Activated naive CD8-positive, alpha-beta T cell (primary cell): ENCODE data around the gene SNCB.

ENCODE experiments used
- H3K27ac Mint-ChIP-seq: one replicate; pipeline ENCODE4 v1.8.0; 2021; ENCODE audit warnings: mixed read lengths
- H3K27me3 Mint-ChIP-seq: one replicate; pipeline ENCODE4 v1.8.0; 2021; ENCODE audit warnings: mixed read lengths
- H3K36me3 Mint-ChIP-seq: one replicate; pipeline ENCODE4 v1.8.0; 2021; ENCODE audit warnings: mixed read lengths
- H3K4me1 Mint-ChIP-seq: one replicate; pipeline ENCODE4 v1.8.0; 2021; ENCODE audit warnings: low read depth, mixed read lengths
- H3K4me3 Mint-ChIP-seq: one replicate; pipeline ENCODE4 v1.8.0; 2021; ENCODE audit warnings: mild to moderate bottlenecking, mixed read lengths
- H3K9me3 Mint-ChIP-seq: one replicate; pipeline ENCODE4 v1.8.0; 2021; ENCODE audit warnings: low read depth, mixed read lengths

SNCB gene

GRCh38 chr5:176653401-176654385, 23.4 kb upstream of the SNCB start:
- Mint-ChIP-seq H3K4me1 (peaks cover 68% of the 10 kb centered on the region), H3K27me3 (no peaks in the 10 kb centered on the region), H3K4me3 (peak overlapping the region; percentile 63)

DNA sequence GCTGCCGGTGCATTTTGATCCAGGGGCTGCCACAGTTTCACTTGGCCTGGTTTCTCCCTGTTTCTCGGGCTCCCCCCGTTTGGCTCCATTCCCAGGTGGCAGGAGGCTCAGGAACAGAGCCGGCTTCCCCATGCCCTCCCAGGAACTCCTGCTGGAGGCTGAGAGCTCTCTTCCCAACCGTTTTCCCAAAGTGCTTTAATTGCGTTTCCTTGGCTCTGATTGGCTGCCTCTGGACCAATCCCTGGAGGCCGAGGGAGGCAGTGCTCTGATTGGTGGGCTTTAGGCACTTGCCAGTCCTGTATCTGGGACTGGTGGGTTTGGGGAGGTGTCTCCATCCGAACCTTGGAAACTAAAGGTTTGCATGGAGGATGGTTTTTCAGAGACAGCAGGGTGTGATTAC, 21.8 kb upstream of the SNCB start:
- Mint-ChIP-seq H3K27ac (no peak overlapping the region), H3K27me3 (no peaks in the 10 kb centered on the region), H3K36me3 (peaks cover 7% of the 10 kb centered on the region), H3K4me3 (no peak overlapping the region), H3K4me1 (peaks cover 65% of the 10 kb centered on the region), H3K9me3 (no peaks in the 10 kb centered on the region)

More at GRCh38 chr5:176653401-176654385, 23.4 kb upstream of the SNCB start:
- peak overlapping the region; percentile 78 for H3K27ac Mint-ChIP-seq
- no peaks in the 10 kb centered on the region for H3K9me3 Mint-ChIP-seq
- peaks cover 7% of the 10 kb centered on the region for H3K36me3 Mint-ChIP-seq

DNA sequence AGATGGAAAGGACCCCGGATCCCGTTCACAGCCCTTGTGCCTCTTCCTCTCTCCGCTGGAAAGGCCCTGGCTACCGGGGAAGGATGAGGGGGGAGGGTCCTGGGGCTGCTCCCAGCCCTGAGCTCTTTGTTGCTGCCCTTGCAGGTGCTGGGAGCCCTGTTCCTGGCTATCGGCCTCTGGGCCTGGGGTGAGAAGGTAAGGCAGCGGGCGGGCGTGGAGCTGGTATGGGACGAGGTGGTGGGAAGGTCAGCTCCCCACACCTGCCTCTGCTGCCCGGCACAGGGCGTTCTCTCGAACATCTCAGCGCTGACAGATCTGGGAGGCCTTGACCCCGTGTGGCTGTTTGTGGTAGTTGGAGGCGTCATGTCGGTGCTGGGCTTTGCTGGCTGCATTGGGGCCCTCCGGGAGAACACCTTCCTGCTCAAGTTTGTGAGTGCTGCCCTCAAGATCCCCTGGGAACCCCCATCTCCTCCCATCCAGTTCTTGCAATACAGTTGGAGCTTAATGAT, 21.2 kb upstream of the SNCB start:
- Mint-ChIP-seq H3K27me3 (no peaks in the 10 kb centered on the region), H3K27ac (no peak overlapping the region), H3K4me3 (no peak overlapping the region), H3K4me1 (peaks cover 70% of the 10 kb centered on the region), H3K36me3 (peaks cover 7% of the 10 kb centered on the region), H3K9me3 (no peaks in the 10 kb centered on the region)

- Mint-ChIP-seq H3K36me3 (peaks cover 7% of the 10 kb centered on the region), H3K9me3 (no peaks in the 10 kb centered on the region), H3K27me3 (no peaks in the 10 kb centered on the region), H3K4me3 (no peak overlapping the region), H3K4me1 (peaks cover 76% of the 10 kb centered on the region), H3K27ac (peak overlapping the region; percentile 28)
Observed at GRCh38 chr5:176650354-176650884, 20.1 kb upstream of the SNCB start.

DNA sequence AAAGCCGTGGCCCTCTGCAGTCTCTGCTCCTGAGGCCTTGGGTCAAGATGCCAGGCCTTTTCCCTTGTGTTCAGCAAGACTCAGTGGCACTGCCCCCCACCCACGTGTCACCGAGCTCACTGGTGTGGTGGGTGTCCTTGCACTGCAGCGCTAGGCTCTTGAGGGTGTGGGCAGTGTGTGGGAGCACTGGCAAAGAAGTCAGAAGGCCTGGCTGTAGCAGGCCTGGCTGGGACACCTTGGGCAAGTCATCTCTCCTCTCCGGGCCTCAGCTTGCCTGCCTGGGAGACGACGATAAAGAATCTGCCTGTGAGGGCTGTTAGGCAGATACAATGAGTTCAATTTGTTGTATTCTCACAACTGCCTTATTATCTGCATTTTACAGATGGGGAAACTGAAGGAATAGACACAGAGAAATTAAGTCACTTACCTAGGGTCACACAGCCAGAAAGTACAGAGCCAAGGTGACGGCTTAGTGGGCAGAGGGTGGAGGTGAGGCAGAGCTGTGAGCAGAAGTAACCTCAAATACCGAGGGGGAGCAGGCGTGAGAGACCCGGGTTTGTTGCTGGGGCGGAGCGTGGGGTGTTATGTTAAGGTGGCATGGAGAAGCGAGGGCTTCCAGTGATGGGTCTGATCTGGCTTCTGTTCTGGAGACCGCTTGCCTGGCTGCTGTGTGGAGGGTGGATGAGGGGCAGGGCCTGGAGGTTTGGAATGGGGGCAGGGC, 18.3 kb upstream of the SNCB start:
- peaks cover 5% of the 10 kb centered on the region for H3K36me3 Mint-ChIP-seq
- H3K27ac Mint-ChIP-seq = peak overlapping the region; percentile 78
- peaks cover 66% of the 10 kb centered on the region for H3K4me1 Mint-ChIP-seq
- no peaks in the 10 kb centered on the region for H3K9me3 Mint-ChIP-seq
- peak overlapping the region; percentile 82 for H3K4me3 Mint-ChIP-seq
- H3K27me3 Mint-ChIP-seq = no peaks in the 10 kb centered on the region

DNA sequence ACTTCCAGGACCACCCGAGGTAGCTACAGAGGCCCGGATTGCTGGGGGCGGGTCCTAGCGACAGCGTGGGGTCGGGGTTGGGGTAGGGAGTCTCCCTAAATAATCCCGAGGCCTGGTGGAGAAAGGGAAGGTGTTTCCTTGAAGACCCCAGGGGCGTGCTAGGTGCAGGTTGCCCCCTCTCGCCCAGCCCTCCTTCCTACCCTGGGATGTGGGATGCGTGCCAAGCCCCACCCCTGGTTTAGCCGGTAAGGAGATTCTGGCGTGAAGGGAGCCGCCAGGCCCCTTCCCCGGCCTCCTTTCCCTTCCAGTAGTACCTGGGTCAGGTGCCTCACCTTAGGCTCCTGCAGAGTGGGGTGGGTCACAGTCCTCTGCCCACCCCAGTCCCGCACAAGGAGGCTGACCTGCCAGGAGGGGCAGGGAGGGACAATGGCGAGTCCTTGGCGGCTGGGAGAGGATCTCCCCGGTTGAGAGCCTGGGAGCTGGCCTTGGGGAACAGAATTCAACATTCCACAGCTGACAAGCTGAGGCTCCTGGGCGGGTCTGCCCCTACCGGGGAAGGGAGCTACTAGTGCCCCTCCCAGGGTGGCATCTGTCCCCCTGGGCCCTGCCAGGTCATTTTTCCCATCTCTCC, 17.6 kb upstream of the SNCB start:
- Mint-ChIP-seq H3K27me3 (no peaks in the 10 kb centered on the region), H3K27ac (peak overlapping the region; percentile 78), H3K4me1 (peaks cover 59% of the 10 kb centered on the region), H3K4me3 (peak overlapping the region; percentile 82), H3K9me3 (no peaks in the 10 kb centered on the region), H3K36me3 (no peaks in the 10 kb centered on the region)

GRCh38 chr5:176647030-176647842, 16.9 kb upstream of the SNCB start, which contains the start of gene TSPAN17:
Gene TSPAN17, plus strand, starts transcription at chr5:176647484. Its CDS starts 132 bp downstream, at chr5:176647616.
- Mint-ChIP-seq H3K9me3 (no peaks in the 10 kb centered on the region), H3K36me3 (no peaks in the 10 kb centered on the region), H3K4me1 (peaks cover 52% of the 10 kb centered on the region), H3K27me3 (no peaks in the 10 kb centered on the region), H3K4me3 (peak within 1 kb of the TSS; percentile 89), H3K27ac (peak within 1 kb of the TSS; percentile 88)

- H3K9me3 Mint-ChIP-seq = no peaks in the 10 kb centered on the region
- peak overlapping the region; percentile 89 for H3K4me3 Mint-ChIP-seq
- H3K4me1 Mint-ChIP-seq = peaks cover 46% of the 10 kb centered on the region
- peak overlapping the region; percentile 88 for H3K27ac Mint-ChIP-seq
- no peaks in the 10 kb centered on the region for H3K36me3 Mint-ChIP-seq
- H3K27me3 Mint-ChIP-seq = no peaks in the 10 kb centered on the region
Observed at GRCh38 chr5:176646707-176647029, 16.3 kb upstream of the SNCB start.

DNA sequence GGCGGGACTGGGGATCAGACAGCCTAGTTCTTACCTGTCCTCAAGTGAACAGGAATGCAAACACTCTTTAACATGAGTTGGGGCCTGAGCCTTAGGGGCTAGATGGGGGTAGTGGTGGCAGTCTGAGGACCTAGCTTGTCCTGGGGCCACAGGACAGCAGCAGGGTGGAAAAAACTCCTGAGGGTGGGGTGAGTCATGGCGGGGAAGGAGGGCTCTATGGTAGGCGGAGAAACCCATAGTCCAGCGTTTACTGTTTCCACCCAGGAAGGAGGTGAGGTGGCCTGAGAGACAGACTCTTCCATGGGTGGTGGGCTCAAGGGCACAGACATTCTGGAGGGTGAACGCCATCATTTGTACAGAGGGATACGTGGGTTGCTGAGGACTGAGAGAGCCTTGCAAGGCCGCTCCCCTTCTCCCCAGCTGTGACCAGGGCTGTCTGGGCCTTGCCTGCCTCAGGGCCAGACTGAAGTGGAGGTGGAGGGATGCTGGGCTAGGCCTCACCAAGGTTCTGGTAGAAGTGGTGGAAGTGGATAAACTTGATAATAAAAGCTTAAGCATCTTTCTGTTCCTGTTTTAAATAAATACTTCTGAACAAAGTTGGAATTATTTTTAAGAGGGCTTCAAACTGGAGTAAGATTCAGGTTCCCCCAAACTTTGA, 15.8 kb upstream of the SNCB start:
- peaks cover 43% of the 10 kb centered on the region for H3K4me1 Mint-ChIP-seq
- no peaks in the 10 kb centered on the region for H3K36me3 Mint-ChIP-seq
- peak overlapping the region; percentile 89 for H3K4me3 Mint-ChIP-seq
- no peaks in the 10 kb centered on the region for H3K27me3 Mint-ChIP-seq
- no peaks in the 10 kb centered on the region for H3K9me3 Mint-ChIP-seq
- peak overlapping the region; percentile 58 for H3K27ac Mint-ChIP-seq

GRCh38 chr5:176644878-176645670, 14.7 kb upstream of the SNCB start:
- Mint-ChIP-seq H3K4me1 (peaks cover 33% of the 10 kb centered on the region), H3K27me3 (no peaks in the 10 kb centered on the region), H3K9me3 (no peaks in the 10 kb centered on the region), H3K36me3 (no peaks in the 10 kb centered on the region), H3K27ac (peak overlapping the region; percentile 10), H3K4me3 (peak overlapping the region; percentile 10)

- Mint-ChIP-seq H3K27ac (no peak overlapping the region), H3K36me3 (no peaks in the 10 kb centered on the region), H3K27me3 (no peaks in the 10 kb centered on the region), H3K4me3 (no peak overlapping the region), H3K4me1 (peaks cover 26% of the 10 kb centered on the region), H3K9me3 (no peaks in the 10 kb centered on the region)
Observed at GRCh38 chr5:176644294-176644693, 14.0 kb upstream of the SNCB start.

DNA sequence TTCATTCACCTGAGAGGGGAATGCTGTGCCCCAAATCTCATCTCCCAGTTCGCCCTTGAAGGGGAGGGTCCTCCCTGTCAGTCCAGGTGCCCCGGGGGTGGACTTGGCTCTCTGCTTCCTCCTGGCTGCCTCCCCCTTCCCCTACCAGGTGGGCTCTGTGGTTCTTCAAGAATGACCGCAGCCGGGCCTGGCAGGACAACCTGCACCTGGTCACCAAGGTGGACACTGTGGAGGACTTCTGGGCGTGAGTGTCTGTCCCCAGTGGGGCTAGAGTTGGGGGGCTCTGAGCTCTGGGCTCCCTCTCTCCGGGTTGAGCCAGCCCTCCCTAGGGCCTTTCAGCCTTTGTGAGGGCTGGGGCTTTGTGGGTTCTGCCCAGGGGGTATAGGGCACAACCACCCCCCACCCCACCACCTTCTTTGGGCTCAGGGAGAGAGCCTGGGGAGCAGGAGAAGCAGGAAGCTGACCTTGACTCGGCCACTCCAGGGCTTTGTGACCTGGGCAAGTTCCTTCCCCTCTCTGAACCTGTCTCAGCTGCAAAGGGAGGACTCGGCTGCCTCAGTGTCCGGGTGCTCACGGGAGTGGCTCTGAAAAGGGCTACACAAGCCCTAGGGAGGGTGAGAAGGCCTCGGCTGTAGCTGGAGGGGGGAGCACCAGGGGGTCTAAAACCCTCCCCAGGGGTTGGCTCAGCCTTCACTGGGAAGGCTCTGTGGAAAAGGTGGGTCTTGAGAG, 13.3 kb upstream of the SNCB start:
- Mint-ChIP-seq H3K36me3 (no peaks in the 10 kb centered on the region), H3K4me3 (no peak overlapping the region), H3K27me3 (no peaks in the 10 kb centered on the region), H3K4me1 (peaks cover 20% of the 10 kb centered on the region), H3K27ac (no peak overlapping the region), H3K9me3 (no peaks in the 10 kb centered on the region)
